ENCODE results near the gene C16orf82.

GRCh38 chr16:27106305-27106704 lies 39.6 kb downstream of the C16orf82 start:
- TF ChIP-seq POLR2A (IDR thresholded peaks at IDR 0.05; ENCODE audit: low read depth, low read length), result no peak
- no peak for TF ChIP-seq TAF1 (IDR thresholded peaks at IDR 0.05; ENCODE audit: borderline replicate concordance, low read depth, low read length)
